Mesenchymal stem cell (in vitro differentiated cells and primary cell): ENCODE results near the gene BTN2A1.

ENCODE experiments used
- DNase-seq: peaks from one replicate; pipeline ENCODE4 v3.0.0-alpha.2; 2013
- H2AFZ ChIP-seq: one replicate; pipeline ENCODE4 v1.6.1; 2013; ENCODE audit warnings: low read depth, mild to moderate bottlenecking, control low read depth, inconsistent platforms, low read length, moderate library complexity
- H2AK5ac ChIP-seq: 2 replicates; pipeline ENCODE4 v1.6.1; 2013; ENCODE audit warnings: low read length, moderate library complexity, mild to moderate bottlenecking, inconsistent platforms; ENCODE audit not compliant: severe bottlenecking
- H2BK120ac ChIP-seq: one replicate; pipeline ENCODE4 v1.6.1; 2013; ENCODE audit warnings: low read depth, mild to moderate bottlenecking, inconsistent platforms, low read length, moderate library complexity
- H2BK12ac ChIP-seq, 2 experiments: one replicate each; pipeline ENCODE4 v1.6.1; 2013; ENCODE audit warnings: inconsistent platforms in 2 of 2, low read length in 2 of 2, mild to moderate bottlenecking in 2 of 2, moderate library complexity in 2 of 2, control low read depth in 1 of 2
- H2BK15ac ChIP-seq: one replicate; pipeline ENCODE4 v1.6.1; 2013; ENCODE audit warnings: mild to moderate bottlenecking, low read depth, inconsistent platforms; ENCODE audit not compliant: poor library complexity, severe bottlenecking
- H2BK5ac ChIP-seq: 2 replicates; pipeline ENCODE4 v1.6.1; 2013; ENCODE audit warnings: low read depth, mild to moderate bottlenecking, low read length, control low read depth, inconsistent platforms; ENCODE audit not compliant: poor library complexity, severe bottlenecking
- H3K14ac ChIP-seq, 2 experiments: one replicate each; pipeline ENCODE4 v1.6.1; 2013; ENCODE audit warnings: inconsistent platforms in 2 of 2, low read length in 2 of 2, control low read depth in 1 of 2, mild to moderate bottlenecking in 1 of 2, moderate library complexity in 1 of 2
- H3K18ac ChIP-seq, 2 experiments: one replicate each; pipeline ENCODE4 v1.6.1; 2013; ENCODE audit warnings: inconsistent platforms in 2 of 2, low read length in 2 of 2, control low read depth in 1 of 2, low read depth in 1 of 2, mild to moderate bottlenecking in 1 of 2
- H3K23ac ChIP-seq, 2 experiments: one replicate each; pipeline ENCODE4 v1.6.1; 2013; ENCODE audit warnings: inconsistent platforms in 2 of 2, low read length in 2 of 2, mild to moderate bottlenecking in 2 of 2, moderate library complexity in 2 of 2, control low read depth in 1 of 2
- H3K27ac ChIP-seq: 2 replicates; pipeline ENCODE4 v1.5.1; 2013; ENCODE audit warnings: mild to moderate bottlenecking, moderate library complexity, low read length, control low read depth, inconsistent platforms; ENCODE audit not compliant: poor library complexity, severe bottlenecking
- H3K27me3 ChIP-seq, 2 experiments: 2 replicates each; pipeline versions ENCODE4 v1.6.1 to v1.7.0; 2013; ENCODE audit warnings: low read length in 2 of 2, mild to moderate bottlenecking in 2 of 2, moderate library complexity in 2 of 2, control low read depth in 1 of 2, inconsistent platforms in 1 of 2; ENCODE audit not compliant: control insufficient read depth in 1 of 2, insufficient read depth in 1 of 2
- H3K36me3 ChIP-seq, 2 experiments: 2 replicates each; pipeline versions ENCODE4 v1.6.1 to v1.7.0; 2013; ENCODE audit warnings: low read length in 2 of 2, control low read depth in 1 of 2, inconsistent platforms in 1 of 2, low read depth in 1 of 2, mild to moderate bottlenecking in 1 of 2; ENCODE audit not compliant: insufficient read depth in 2 of 2, control insufficient read depth in 1 of 2
- H3K4ac ChIP-seq, 2 experiments: one replicate each; pipeline ENCODE4 v1.6.1; 2013; ENCODE audit warnings: inconsistent platforms in 2 of 2, low read length in 2 of 2, mild to moderate bottlenecking in 2 of 2, moderate library complexity in 2 of 2, control low read depth in 1 of 2, low read depth in 1 of 2
- H3K4me1 ChIP-seq: 2 replicates; pipeline ENCODE4 v1.6.1; 2013; ENCODE audit warnings: low read depth, low read length, control low read depth; ENCODE audit not compliant: control insufficient read depth, insufficient read depth
- H3K4me2 ChIP-seq: 2 replicates; pipeline ENCODE4 v1.6.1; 2013; ENCODE audit warnings: low read length, mild to moderate bottlenecking, inconsistent platforms; ENCODE audit not compliant: poor library complexity, severe bottlenecking
- H3K4me3 ChIP-seq, 2 experiments: 2 replicates each; pipeline versions ENCODE4 v1.5.1 to v1.7.0; 2013; ENCODE audit warnings: low read length in 2 of 2, mild to moderate bottlenecking in 2 of 2, control low read depth in 1 of 2, low read depth in 1 of 2; ENCODE audit not compliant: insufficient read depth in 1 of 2
- H3K79me1 ChIP-seq: replicated peaks from 2 replicates; pipeline ENCODE4 v1.6.1; 2013; ENCODE audit warnings: mild to moderate bottlenecking, control low read depth, low read length, inconsistent platforms; ENCODE audit not compliant: poor library complexity, severe bottlenecking
- H3K9ac ChIP-seq: 2 replicates; pipeline ENCODE4 v1.7.0; 2013; ENCODE audit warnings: mild to moderate bottlenecking, low read length, moderate library complexity
- H3K9me3 ChIP-seq: 2 replicates; pipeline ENCODE4 v1.7.0; 2013; ENCODE audit warnings: mild to moderate bottlenecking, low read length; ENCODE audit not compliant: control insufficient read depth
- H4K8ac ChIP-seq: one replicate; pipeline ENCODE4 v1.6.1; 2013; ENCODE audit warnings: inconsistent platforms, mild to moderate bottlenecking, low read length, moderate library complexity
- H4K91ac ChIP-seq: one replicate; pipeline ENCODE4 v1.6.1; 2013; ENCODE audit warnings: mild to moderate bottlenecking, low read length, inconsistent platforms
- WGBS: methylation state at CpG from one replicate; pipeline ENCODE4 v1.1.7; 2013; ENCODE audit warnings: mixed read lengths; 5-methylcytosine and 5-hydroxymethylcytosine counted together

Gene BTN2A1

DNA sequence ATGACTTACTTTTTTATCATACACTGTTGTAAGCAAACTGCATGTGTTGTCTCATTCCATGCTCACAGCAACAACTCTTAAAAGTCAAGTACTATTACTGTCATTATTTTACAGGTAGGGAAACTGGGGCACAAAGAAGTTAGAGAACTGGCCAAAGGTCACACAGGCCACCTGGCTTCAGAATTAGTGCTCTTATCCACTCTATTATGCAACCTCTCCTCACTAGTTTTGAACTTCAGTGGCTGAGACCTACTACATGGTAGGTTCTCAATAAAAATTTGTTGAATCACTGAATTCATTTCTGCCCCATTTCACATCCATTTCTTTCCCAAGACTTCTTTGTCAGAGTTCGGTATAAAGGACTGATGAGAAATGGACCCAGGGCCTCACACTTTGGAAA, 19.8 kb upstream of the BTN2A1 start:
- peaks cover 3% of the 10 kb centered on the region for H3K79me1 ChIP-seq
- H3K4me3 ChIP-seq, result no peak overlapping the region
- no peak overlapping the region for H3K14ac ChIP-seq
- peaks cover 0 to 6% of the 10 kb centered on the region in 2 experiments for H3K36me3 ChIP-seq
- no peak overlapping the region for H2BK120ac ChIP-seq
- no peak overlapping the region for H4K91ac ChIP-seq
- no peak overlapping the region for H2BK12ac ChIP-seq
- no peaks in the 10 kb centered on the region for H3K27me3 ChIP-seq
- no peaks in the 10 kb centered on the region for H3K9me3 ChIP-seq
- H2BK15ac ChIP-seq, result no peak overlapping the region
- H2AK5ac ChIP-seq, result no peak overlapping the region
- H2BK5ac ChIP-seq, result no peak overlapping the region
- no peak overlapping the region for H2AFZ ChIP-seq
- no peak overlapping the region for H4K8ac ChIP-seq
- no peak overlapping the region for H3K23ac ChIP-seq
- H3K18ac ChIP-seq, result no peak overlapping the region
- peaks cover 3% of the 10 kb centered on the region for H3K4me1 ChIP-seq
- H3K4ac ChIP-seq, result no peak overlapping the region
- H3K27ac ChIP-seq, result no peak overlapping the region
- WGBS, result 100% methylated on average over 1 of the region's 1 CpG
- H3K9ac ChIP-seq, result no peak overlapping the region
- no peak overlapping the region for H3K4me2 ChIP-seq
- DNase-seq, result no peak

DNA sequence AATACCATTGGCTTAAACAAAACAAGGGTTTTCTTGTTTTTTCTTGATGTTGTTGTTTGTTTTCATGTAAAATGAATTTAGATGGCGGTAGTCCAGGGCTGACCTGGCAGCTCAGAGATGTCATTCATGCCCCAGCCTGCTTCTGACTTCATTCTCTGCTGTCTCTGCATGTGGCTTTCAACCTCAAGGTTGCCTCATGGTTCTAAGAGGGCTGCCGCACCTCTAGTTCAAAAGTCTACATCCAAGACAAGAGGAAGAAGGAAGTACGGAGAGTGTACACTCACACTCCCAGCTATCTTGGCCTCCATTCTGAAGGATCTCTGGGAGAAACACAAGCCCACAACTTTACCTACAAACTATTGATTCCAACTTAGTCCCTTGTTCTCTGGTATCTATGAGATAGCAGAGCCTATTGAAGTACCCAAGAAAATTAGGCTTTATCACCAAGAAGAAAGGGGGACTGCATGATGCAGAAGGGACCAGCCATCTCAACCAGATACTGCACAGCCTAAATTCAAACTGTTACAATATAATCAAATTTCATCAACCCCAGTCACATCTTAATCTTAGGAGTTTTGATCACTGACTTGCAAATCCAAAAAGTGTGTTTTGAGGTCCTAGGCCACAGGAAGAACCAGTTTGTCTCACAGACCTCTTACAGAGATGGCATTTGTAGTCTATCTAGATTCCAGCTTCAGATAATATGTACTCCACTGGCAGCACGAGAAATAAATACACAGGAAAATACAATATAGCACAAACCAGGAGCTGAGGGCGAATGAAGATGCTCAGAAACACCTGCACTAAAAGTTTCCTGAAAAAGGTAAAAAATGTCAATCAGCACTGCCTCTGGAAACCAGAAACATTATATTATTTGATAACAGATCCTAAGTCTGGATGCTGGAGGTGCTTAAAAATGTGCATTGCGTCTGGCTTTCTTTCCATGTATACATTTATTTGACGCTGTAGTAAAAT, 18.3 kb upstream of the BTN2A1 start:
- H3K23ac ChIP-seq, result no peak overlapping the region
- H2AK5ac ChIP-seq, result peak overlapping the region; percentile 37
- H3K27me3 ChIP-seq, result no peaks in the 10 kb centered on the region
- DNase-seq, result no peak
- H4K8ac ChIP-seq, result no peak overlapping the region
- no peak overlapping the region for H4K91ac ChIP-seq
- H3K14ac ChIP-seq, result no peak overlapping the region
- H2BK15ac ChIP-seq, result no peak overlapping the region
- peak overlapping the region; percentile 21 for H3K4me2 ChIP-seq
- WGBS, result 96% methylated on average over 6 of the region's 7 CpGs
- H3K18ac ChIP-seq, result peak overlapping the region in 1 of 2 experiments; percentile 14
- H3K9me3 ChIP-seq, result no peaks in the 10 kb centered on the region
- peak overlapping the region in 1 of 2 experiments; percentile 73 for H3K4ac ChIP-seq
- H2BK12ac ChIP-seq, result no peak overlapping the region
- H3K79me1 ChIP-seq, result peaks cover 3% of the 10 kb centered on the region
- no peak overlapping the region for H3K27ac ChIP-seq
- H3K9ac ChIP-seq, result peak overlapping the region; percentile 94
- no peak overlapping the region for H2BK120ac ChIP-seq
- no peak overlapping the region for H2BK5ac ChIP-seq
- peaks cover 0 to 7% of the 10 kb centered on the region in 2 experiments for H3K36me3 ChIP-seq
- H2AFZ ChIP-seq, result peak overlapping the region; percentile 6
- peak overlapping the region in 1 of 2 experiments; percentile 89 for H3K4me3 ChIP-seq
- peaks cover 3% of the 10 kb centered on the region for H3K4me1 ChIP-seq

DNA sequence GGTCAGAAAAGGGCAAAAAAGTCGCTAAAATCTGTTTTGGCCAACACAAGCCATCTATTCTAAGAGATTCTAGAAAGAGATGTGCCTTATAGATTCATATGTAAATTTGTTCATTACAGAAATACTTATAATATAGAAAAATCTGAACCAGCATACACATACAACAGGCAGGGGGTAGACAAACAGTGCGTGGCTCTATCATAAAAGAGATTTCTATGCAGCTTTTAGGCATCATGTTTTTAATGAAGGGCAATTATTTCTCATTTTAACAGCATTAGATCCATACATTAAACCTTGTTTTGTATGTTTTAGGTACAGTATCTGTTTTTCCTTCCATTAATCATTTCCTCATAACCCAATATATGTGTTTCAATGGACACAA, 16.8 kb upstream of the BTN2A1 start:
- H3K4ac ChIP-seq, result no peak overlapping the region
- no peak overlapping the region for H3K27ac ChIP-seq
- no peak overlapping the region for H4K8ac ChIP-seq
- H2BK120ac ChIP-seq, result no peak overlapping the region
- no peak overlapping the region for H4K91ac ChIP-seq
- no peaks in the 10 kb centered on the region for H3K27me3 ChIP-seq
- no peak for DNase-seq
- peaks cover 3 to 20% of the 10 kb centered on the region in 2 experiments for H3K36me3 ChIP-seq
- H3K14ac ChIP-seq, result no peak overlapping the region
- H2BK15ac ChIP-seq, result no peak overlapping the region
- no peak overlapping the region for H2AFZ ChIP-seq
- H3K18ac ChIP-seq, result no peak overlapping the region
- WGBS, result no CpG with 5 or more reads among the region's 2 CpGs
- peaks cover 3% of the 10 kb centered on the region for H3K79me1 ChIP-seq
- no peak overlapping the region for H3K23ac ChIP-seq
- peak overlapping the region; percentile 94 for H3K9ac ChIP-seq
- peak overlapping the region; percentile 87 for H3K4me2 ChIP-seq
- peak overlapping the region in 1 of 2 experiments; percentile 89 for H3K4me3 ChIP-seq
- no peak overlapping the region for H2BK5ac ChIP-seq
- no peak overlapping the region for H2BK12ac ChIP-seq
- no peak overlapping the region for H2AK5ac ChIP-seq
- H3K4me1 ChIP-seq, result peaks cover 3% of the 10 kb centered on the region
- H3K9me3 ChIP-seq, result no peaks in the 10 kb centered on the region

DNA sequence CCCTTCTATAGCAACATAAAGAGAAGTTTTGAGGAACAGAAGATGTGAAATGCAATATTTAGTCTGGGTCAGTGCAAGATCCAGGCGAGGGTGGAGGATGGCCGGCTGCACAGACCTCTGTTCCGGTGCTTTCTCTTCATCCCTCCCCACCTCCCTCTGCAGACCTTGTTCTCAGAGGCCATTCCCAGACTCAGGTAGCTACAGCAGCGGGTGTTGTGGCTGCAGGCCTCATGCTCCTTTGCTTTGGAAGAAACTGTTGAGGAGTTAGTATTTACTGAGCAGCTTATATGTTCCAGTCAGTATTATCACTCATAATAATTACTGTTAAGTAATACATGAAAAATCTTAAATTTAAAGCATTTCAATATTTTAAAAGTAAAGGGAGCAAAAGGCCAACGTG, 15.8 kb upstream of the BTN2A1 start:
- peaks cover 3 to 29% of the 10 kb centered on the region in 2 experiments for H3K36me3 ChIP-seq
- H3K9me3 ChIP-seq, result no peaks in the 10 kb centered on the region
- H2BK15ac ChIP-seq, result no peak overlapping the region
- no peak overlapping the region for H3K4me2 ChIP-seq
- no peak for DNase-seq
- peaks cover 3% of the 10 kb centered on the region for H3K4me1 ChIP-seq
- peaks cover 3% of the 10 kb centered on the region for H3K79me1 ChIP-seq
- no peak overlapping the region for H2BK12ac ChIP-seq
- peak overlapping the region; percentile 75 for H4K91ac ChIP-seq
- no peaks in the 10 kb centered on the region for H3K27me3 ChIP-seq
- peak overlapping the region; percentile 94 for H3K9ac ChIP-seq
- H3K4me3 ChIP-seq, result peak overlapping the region in 1 of 2 experiments; percentile 89
- H2AK5ac ChIP-seq, result no peak overlapping the region
- no peak overlapping the region for H2AFZ ChIP-seq
- H2BK5ac ChIP-seq, result no peak overlapping the region
- no peak overlapping the region for H3K4ac ChIP-seq
- no peak overlapping the region for H3K18ac ChIP-seq
- WGBS, result 88% methylated on average over 4 of the region's 5 CpGs
- peak overlapping the region in 1 of 2 experiments; percentile 35 for H3K14ac ChIP-seq
- no peak overlapping the region for H2BK120ac ChIP-seq
- H3K27ac ChIP-seq, result no peak overlapping the region
- H3K23ac ChIP-seq, result no peak overlapping the region
- peak overlapping the region; percentile 84 for H4K8ac ChIP-seq
